K562 (cell line): ENCODE measurements around the gene TCEAL9. TPM values are rescaled to one million over a fixed set of nuclear protein-coding genes. Genes with fewer than 3 reads are reported as not detected.

Source experiments
- ARHGAP35 ChIP-seq: fragments of 450-650 bp; IDR thresholded peaks from 2 replicates; pipeline ENCODE4 v1.6.1; 2018; ENCODE audit not compliant: partially characterized antibody
- BHLHE40 ChIP-seq: IDR thresholded peaks from 2 replicates; pipeline ENCODE4 v1.6.1; 2011; ENCODE audit warnings: low read length, improper control_type of control experiment
- CXXC5 ChIP-seq: fragments of 250-450 bp; sonication (Bioruptor Pico); IDR thresholded peaks from 2 replicates; pipeline ENCODE4 v1.8.0; 2022; ENCODE audit warnings: inconsistent platforms, mild to moderate bottlenecking, moderate library complexity
- DMBX1 ChIP-seq: fragments of 250-450 bp; sonication (Bioruptor Pico); IDR thresholded peaks from 2 replicates; pipeline ENCODE4 v1.8.0; 2022; ENCODE audit warnings: inconsistent platforms, mild to moderate bottlenecking, moderate library complexity, borderline replicate concordance
- JUND ChIP-seq, 2 experiments: IDR thresholded peaks; 2 replicates in 1 of 2; 3 replicates in 1 of 2; pipeline ENCODE4 v1.6.1; 2011; ENCODE audit warnings: borderline replicate concordance in 2 of 2, low read depth in 2 of 2, low read length in 2 of 2, improper control_type of control experiment in 1 of 2, missing biosample characterization in 1 of 2, missing genetic modification characterization in 1 of 2, missing genetic modification reagents in 1 of 2
- POLR2B ChIP-seq: fragments of 450-650 bp; IDR thresholded peaks from 2 replicates; pipeline ENCODE4 v1.6.1; 2018; ENCODE audit warnings: low read depth; ENCODE audit not compliant: partially characterized antibody
- RAD51 ChIP-seq: fragments of 450-650 bp; IDR thresholded peaks from 2 replicates; pipeline ENCODE4 v1.7.1; 2016; ENCODE audit warnings: low read depth, mild to moderate bottlenecking, borderline replicate concordance
- RCOR1 ChIP-seq, 2 experiments: IDR thresholded peaks; 2 replicates each; pipeline ENCODE4 v1.6.1; 2012; ENCODE audit warnings: low read depth in 2 of 2, low read length in 2 of 2, borderline replicate concordance in 1 of 2, improper control_type of control experiment in 1 of 2
- REST ChIP-seq, 2 experiments: fragments of 450-650 bp; formaldehyde crosslinking in 1 of 2; IDR thresholded peaks; 2 replicates each; pipeline versions ENCODE4 v1.4.0 to v1.6.1; 2014 to 2020; ENCODE audit warnings: mild to moderate bottlenecking in 2 of 2, borderline replicate concordance in 1 of 2, low read depth in 1 of 2
- TAF9B ChIP-seq: fragments of 450-650 bp; IDR thresholded peaks from 2 replicates; pipeline ENCODE4 v1.6.1; 2018; ENCODE audit warnings: mild to moderate bottlenecking; ENCODE audit not compliant: partially characterized antibody
- TBP ChIP-seq: optimal IDR thresholded peaks from 2 replicates; pipeline ENCODE3; 2011; ENCODE audit warnings: low read depth, low read length, improper control_type of control experiment
- ZBTB26 ChIP-seq: fragments of 450-650 bp; formaldehyde crosslinking; IDR thresholded peaks from 2 replicates; pipeline ENCODE4 v1.4.0; 2022; ENCODE audit warnings: missing genetic modification characterization
- ZNF778 ChIP-seq: fragments of 450-650 bp; formaldehyde crosslinking; IDR thresholded peaks from 2 replicates; pipeline ENCODE4 v1.4.0; 2020; ENCODE audit warnings: mild to moderate bottlenecking, moderate library complexity
- polyA plus RNA-seq, 8 experiments: library from polyadenylated mRNA; depleted of rRNA in 4 of 8; stranded (reverse) in 5 of 8; unstranded in 3 of 8; fragments of >200 nt; fragmentation: Nextera tagmentation in 2 of 8; fragmentation: Illumina TruSeq in 1 of 8; extraction: Ambion mirVana in 2 of 8; extraction: Trizol in 1 of 8; gene quantifications; 2 replicates each; pipeline versions ENCODE4 v1.2.1 to v1.2.3, GENCODE V29; 2011 to 2014; ENCODE audit warnings: inconsistent platforms in 1 of 8, missing spikeins in 1 of 8
- total RNA-seq, 7 experiments: library from RNA; depleted of rRNA in 6 of 7; stranded (reverse); fragments of >200 nt in 6 of 7; fragmentation: Illumina TruSeq in 2 of 7; extraction: Trizol in 2 of 7; gene quantifications; 2 replicates each; pipeline versions ENCODE4 v1.2.1 to v1.2.3, GENCODE V29; 2011 to 2021; ENCODE audit warnings: low replicate concordance in 1 of 7

Gene TCEAL9
- total and polyA plus RNA-seq, 9 of the 15 experiments (the other 6 are each of a cell fraction or from before 2014, with no cell fraction given): 16.2 to 106 (median 69.6) TPM

DNA sequence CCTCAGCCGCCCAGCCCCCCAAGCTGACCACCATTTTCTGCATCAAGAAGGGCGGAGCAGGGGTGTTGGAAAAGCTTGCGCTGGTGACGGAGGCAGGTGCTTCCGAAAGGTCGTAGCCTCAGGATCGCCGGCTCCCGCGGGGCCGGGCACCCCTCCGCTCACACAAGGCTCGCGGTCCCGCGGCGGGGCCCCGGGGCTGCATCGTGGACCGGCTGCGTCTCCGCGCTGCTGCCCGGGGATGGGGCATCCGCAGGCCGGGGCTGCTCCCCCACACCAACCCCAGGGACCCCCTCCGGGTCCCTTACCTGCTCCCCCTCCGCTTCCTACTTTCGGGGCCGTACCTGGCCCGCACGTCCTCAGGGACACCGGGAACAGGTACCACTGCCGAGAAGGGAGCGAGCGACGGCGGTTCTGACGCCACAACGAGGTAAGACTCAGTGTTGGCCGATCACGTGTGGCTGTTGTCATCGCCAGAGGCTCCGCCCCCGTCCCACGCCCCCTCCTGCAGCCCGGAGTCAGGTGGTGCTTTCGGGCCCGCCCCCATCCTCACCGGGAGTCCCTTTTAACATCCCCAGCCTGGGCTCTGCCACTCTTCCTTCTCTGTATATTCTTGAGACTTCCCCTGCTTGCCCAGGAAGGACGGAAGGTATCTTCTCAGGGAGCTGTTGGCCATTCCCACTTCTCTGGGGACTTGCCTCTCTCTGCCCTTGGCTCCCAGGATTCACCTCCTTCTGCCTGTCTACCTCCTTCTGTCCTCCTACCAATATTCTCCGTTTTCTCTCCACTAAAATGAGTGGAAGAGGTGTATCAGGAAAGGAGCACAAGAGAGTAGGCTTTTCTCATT, 45.5 kb upstream of the TCEAL9 start, which contains the start of gene BEX2 (continued):
- TF ChIP-seq ZBTB26 (CRISPR knock-in tag) (no peak), TBP (peak; percentile 25), BHLHE40 (peak; percentile 74), DMBX1 (CRISPR knock-in tag) (no peak), ARHGAP35 (no peak), RAD51 (peak; percentile 88), CXXC5 (peak; percentile 41), RCOR1 (IDR thresholded peaks at IDR 0.05; ENCODE audit: borderline replicate concordance in 1 of 2, low read depth in 2 of 2, low read length in 2 of 2) (0 out of 4 replicates have a peak, but pooled peaks of 1 of the 2 experiments have one; percentile 1), TAF9B (no peak), ZNF778 (CRISPR knock-in tag) (no peak), POLR2B (peak; percentile 50), REST (IDR thresholded peaks at IDR 0.05; ENCODE audit: borderline replicate concordance) (peak; percentile 41), REST (CRISPR knock-in tag; IDR thresholded peaks at IDR 0.05; ENCODE audit: low read depth) (no peak), JUND (IDR thresholded peaks at IDR 0.05; ENCODE audit: borderline replicate concordance, low read depth, low read length) (peak; percentile 35; the same call in 1 of the 2 replicates), JUND (tag; IDR thresholded peaks at IDR 0.05; ENCODE audit: borderline replicate concordance, low read depth, low read length) (no peak)
